GM12864 (cell line): ENCODE data around the gene ZNFX1.
"Not testable (repeated sequence)": the region's sequence is repeated elsewhere in the genome, so short reads cannot be mapped to it uniquely, and the experiment has no call there.

Experiments used
- DNase-seq: peaks from one replicate; pipeline ENCODE4 v3.0.0-alpha.2; 2011; ENCODE audit warnings: low read depth
- H3K4me3 ChIP-seq: 2 replicates; pipeline ENCODE4 v1.5.1; 2011; ENCODE audit warnings: mild to moderate bottlenecking, low read depth, low read length, control low read depth
- CTCF ChIP-seq: IDR thresholded peaks from 2 replicates; pipeline ENCODE4 v1.5.1; 2011; ENCODE audit warnings: low read depth, mild to moderate bottlenecking, moderate library complexity, low read length, control low read depth, inconsistent platforms; ENCODE audit errors: missing control alignments

Gene ZNFX1

GRCh38 chr20:49210101-49210756 lies 67.6 kb downstream of the ZNFX1 start:
- H3K4me3 ChIP-seq = no peak overlapping the region
- no peak for DNase-seq
- TF ChIP-seq CTCF = no peak

DNA sequence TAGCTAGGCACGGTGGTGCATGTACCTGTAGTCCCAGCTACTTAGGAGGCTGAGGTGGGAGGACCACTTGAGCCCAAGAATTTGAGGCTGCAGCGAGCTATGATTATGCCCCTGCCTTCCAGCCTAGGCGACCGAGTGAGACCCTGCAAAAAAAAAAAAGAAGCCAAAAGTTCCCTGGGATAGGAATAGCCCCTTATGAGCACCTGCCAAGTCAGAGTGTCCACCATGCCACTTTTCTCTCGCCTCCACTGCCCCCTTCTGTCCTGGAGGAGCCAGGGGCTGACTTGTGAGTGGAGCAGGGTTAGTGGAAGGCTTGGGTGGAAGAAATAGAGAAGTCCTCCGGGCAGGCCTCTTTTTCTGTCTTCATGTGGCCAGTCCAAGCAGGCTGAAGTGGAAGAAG lies 70.8 kb downstream of the ZNFX1 start:
- DNase-seq = no peak
- no peak overlapping the region for H3K4me3 ChIP-seq
- TF ChIP-seq CTCF = no peak

GRCh38 chr20:49203746-49204145 lies 74.1 kb downstream of the ZNFX1 start:
- DNase-seq = no peak
- no peak for TF ChIP-seq CTCF
- no peak overlapping the region for H3K4me3 ChIP-seq

DNA sequence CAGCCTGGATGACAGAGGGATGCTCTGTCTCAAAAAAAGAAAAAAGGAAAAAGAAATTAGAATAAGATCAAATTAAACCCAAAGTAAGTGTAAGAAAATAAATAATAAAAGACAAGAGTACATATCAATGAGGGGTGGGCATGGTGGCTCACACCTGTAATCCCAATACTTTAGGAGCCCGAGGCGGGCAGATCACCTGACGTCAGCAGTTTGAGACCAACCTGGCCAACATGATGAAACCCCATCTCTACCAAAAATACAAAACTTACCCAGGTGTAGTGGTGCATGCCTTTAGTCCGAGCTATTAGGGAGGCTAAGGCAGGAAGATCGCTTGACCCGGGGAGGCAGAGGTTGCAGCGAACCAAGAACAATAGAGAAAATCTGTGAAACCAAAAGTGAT lies 74.8 kb downstream of the ZNFX1 start:
- no peak for DNase-seq
- no peak overlapping the region for H3K4me3 ChIP-seq
- no peak for TF ChIP-seq CTCF

- no peak overlapping the region for H3K4me3 ChIP-seq
- no peak for TF ChIP-seq CTCF
Observed at GRCh38 chr20:49199729-49200293, 78.0 kb downstream of the ZNFX1 start.

DNA sequence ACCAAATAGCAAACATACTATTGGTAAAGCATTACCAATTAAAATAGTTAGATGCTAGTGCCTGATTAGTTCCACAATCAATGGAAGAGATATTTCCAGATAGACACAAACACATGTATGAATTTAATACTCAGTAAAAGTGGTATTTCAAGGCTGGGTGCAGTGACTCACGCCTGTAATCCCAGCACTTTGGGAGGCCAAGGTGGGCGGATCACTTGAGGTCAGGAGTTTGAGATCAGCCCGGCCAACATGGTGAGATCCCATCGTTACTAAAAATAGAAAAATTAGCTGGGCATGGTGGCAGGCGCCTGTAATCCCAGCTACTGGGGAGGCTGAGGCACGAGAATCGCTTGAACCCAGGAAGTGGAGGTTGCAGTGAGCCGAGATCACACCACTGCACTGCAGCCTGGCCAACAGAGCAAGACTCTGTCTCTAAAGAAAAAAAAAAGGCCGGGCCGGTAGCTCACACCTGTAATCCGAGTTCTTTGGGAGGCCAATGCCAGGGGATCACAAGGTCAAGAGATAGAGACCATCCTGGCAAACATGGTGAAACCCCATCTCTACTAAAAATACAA lies 84.8 kb downstream of the ZNFX1 start:
- not testable (repeated sequence) for H3K4me3 ChIP-seq, DNase-seq

More at GRCh38 chr20:49199729-49200293, 78.0 kb downstream of the ZNFX1 start:
- no peak for DNase-seq
